IMR-90 (cell line): ENCODE measurements around the gene GLDC.

ENCODE experiments used
- CEBPB ChIP-seq: IDR thresholded peaks from 2 replicates; pipeline ENCODE4 v1.6.1; 2012; ENCODE audit warnings: low read depth, low read length, improper control_type of control experiment
- FOS ChIP-seq: fragments of 150-350 bp; IDR thresholded peaks from 2 replicates; pipeline ENCODE4 v1.6.1; 2016; ENCODE audit warnings: low read depth, low read length
- MAFK ChIP-seq: IDR thresholded peaks from 2 replicates; pipeline ENCODE4 v1.6.1; 2012; ENCODE audit warnings: low read depth, low read length, improper control_type of control experiment
- MXI1 ChIP-seq: IDR thresholded peaks from 2 replicates; pipeline ENCODE4 v1.6.1; 2012; ENCODE audit warnings: low read depth, mild to moderate bottlenecking, low read length, moderate library complexity, borderline replicate concordance
- NFE2L2 ChIP-seq: fragments of 150-350 bp; IDR thresholded peaks from 2 replicates; pipeline ENCODE4 v1.6.1; 2016; ENCODE audit warnings: low read depth, mild to moderate bottlenecking, low read length
- POLR2A ChIP-seq: IDR thresholded peaks from 2 replicates; pipeline ENCODE4 v1.6.1; 2012; ENCODE audit warnings: mild to moderate bottlenecking, low read depth, low read length
- RAD21 ChIP-seq: IDR thresholded peaks from 2 replicates; pipeline ENCODE4 v1.6.1; 2012; ENCODE audit warnings: low read length, improper control_type of control experiment
- RCOR1 ChIP-seq: IDR thresholded peaks from 2 replicates; pipeline ENCODE4 v1.6.1; 2012; ENCODE audit warnings: mild to moderate bottlenecking, low read length, improper control_type of control experiment; ENCODE audit not compliant: insufficient replicate concordance
- RFX5 ChIP-seq: IDR thresholded peaks from 2 replicates; pipeline ENCODE4 v1.8.0; 2012; ENCODE audit warnings: low read depth, mild to moderate bottlenecking, low read length, moderate library complexity
- TF ChIP-seq, protein P1 (sequence below): conservative IDR thresholded peaks from 2 replicates; pipeline ENCODE4 v1.5.1; 2012; ENCODE audit warnings: mild to moderate bottlenecking, low read depth, low read length, improper control_type of control experiment
- TF ChIP-seq, protein P2 (sequence below): fragments of 150-350 bp; IDR thresholded peaks from 2 replicates; pipeline ENCODE4 v1.6.1; 2016; ENCODE audit warnings: low read depth, mild to moderate bottlenecking, low read length, moderate library complexity, borderline replicate concordance

DNA sequence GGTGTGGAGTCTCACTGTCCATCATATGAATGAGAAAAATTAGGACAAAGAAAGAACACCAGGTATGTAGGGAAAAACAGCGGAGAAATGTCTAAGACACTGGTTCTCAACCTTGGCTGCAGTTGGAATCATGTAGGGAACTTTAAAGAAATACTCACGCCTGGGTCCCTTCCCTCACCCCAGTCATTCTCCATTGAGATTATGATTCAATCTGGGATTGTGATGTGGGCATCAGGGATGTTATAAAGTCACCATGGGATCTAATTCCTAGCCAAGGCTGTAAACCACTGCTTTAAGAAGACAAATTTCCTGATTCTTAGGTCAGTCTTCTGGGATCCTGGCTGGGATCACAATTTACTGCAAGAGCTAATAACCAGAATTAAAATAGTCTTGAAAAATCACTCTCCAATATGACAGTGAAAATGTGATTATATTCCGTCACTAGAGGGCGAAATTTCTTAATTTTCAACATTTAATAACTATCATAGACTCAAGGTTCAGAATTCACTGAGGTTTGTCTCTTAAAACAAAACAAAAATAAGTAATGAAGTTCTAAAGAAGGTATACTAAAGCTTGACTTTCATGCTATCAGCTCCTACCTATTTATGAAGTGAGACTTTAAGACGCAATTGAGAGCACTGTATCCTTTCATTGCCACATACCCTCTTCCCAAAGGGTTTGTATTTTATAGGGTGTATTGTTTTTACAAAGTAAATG lies 60.5 kb downstream of the GLDC start:
- TF ChIP-seq RFX5 = no peak
- TF ChIP-seq, protein P1, sequence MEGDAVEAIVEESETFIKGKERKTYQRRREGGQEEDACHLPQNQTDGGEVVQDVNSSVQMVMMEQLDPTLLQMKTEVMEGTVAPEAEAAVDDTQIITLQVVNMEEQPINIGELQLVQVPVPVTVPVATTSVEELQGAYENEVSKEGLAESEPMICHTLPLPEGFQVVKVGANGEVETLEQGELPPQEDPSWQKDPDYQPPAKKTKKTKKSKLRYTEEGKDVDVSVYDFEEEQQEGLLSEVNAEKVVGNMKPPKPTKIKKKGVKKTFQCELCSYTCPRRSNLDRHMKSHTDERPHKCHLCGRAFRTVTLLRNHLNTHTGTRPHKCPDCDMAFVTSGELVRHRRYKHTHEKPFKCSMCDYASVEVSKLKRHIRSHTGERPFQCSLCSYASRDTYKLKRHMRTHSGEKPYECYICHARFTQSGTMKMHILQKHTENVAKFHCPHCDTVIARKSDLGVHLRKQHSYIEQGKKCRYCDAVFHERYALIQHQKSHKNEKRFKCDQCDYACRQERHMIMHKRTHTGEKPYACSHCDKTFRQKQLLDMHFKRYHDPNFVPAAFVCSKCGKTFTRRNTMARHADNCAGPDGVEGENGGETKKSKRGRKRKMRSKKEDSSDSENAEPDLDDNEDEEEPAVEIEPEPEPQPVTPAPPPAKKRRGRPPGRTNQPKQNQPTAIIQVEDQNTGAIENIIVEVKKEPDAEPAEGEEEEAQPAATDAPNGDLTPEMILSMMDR = peak; percentile 51
- TF ChIP-seq NFE2L2 = no peak
- TF ChIP-seq CEBPB = no peak
- TF ChIP-seq MAFK = no peak
- TF ChIP-seq POLR2A = no peak
- TF ChIP-seq RCOR1 = no peak
- TF ChIP-seq, protein P2, sequence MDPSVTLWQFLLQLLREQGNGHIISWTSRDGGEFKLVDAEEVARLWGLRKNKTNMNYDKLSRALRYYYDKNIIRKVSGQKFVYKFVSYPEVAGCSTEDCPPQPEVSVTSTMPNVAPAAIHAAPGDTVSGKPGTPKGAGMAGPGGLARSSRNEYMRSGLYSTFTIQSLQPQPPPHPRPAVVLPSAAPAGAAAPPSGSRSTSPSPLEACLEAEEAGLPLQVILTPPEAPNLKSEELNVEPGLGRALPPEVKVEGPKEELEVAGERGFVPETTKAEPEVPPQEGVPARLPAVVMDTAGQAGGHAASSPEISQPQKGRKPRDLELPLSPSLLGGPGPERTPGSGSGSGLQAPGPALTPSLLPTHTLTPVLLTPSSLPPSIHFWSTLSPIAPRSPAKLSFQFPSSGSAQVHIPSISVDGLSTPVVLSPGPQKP = no peak
- no peak for TF ChIP-seq FOS
- TF ChIP-seq RAD21 = peak; percentile 44
- TF ChIP-seq MXI1 = no peak
